ENCODE results near the gene SLC16A5. TPM values are rescaled to one million over a fixed set of nuclear protein-coding genes. Genes with fewer than 3 reads are reported as not detected.

Gene SLC16A5
- total RNA-seq, 2 donors from 2014 or later: 28.8 to 54.0 TPM

- Mint-ChIP-seq H3K4me1 (peaks cover 10% of the 10 kb centered on the region), H3K27me3 (ENCODE audit: insufficient read depth) (no peaks in the 10 kb centered on the region), H3K27ac (peak overlapping the region; percentile 56), H3K36me3 (ENCODE audit: low read depth) (peaks cover 68% of the 10 kb centered on the region), H3K9me3 (no peaks in the 10 kb centered on the region), H3K4me3 (no peak overlapping the region)
- no peak overlapping the region for H3K9ac ChIP-seq (ENCODE audit: extremely low read depth, low read length, poor library complexity, severe bottlenecking)
- H3K27ac ChIP-seq (ENCODE audit: low read depth, low read length): no peak overlapping the region
- H3K4me3 ChIP-seq (ENCODE audit: low read length): no peak overlapping the region
- DNase-seq: no peak
- no peaks in the 10 kb centered on the region for H3K27me3 ChIP-seq (ENCODE audit: control insufficient read depth, insufficient read depth, low read length, poor library complexity, severe bottlenecking)
- peak; percentile 67 for TF ChIP-seq CTCF (conservative IDR thresholded peaks at IDR 0.05)
- 89% methylated on average over 21 to 25 of the region's 25 CpGs for WGBS, 2 experiments (ENCODE audit: insufficient coverage in 1 of 2, insufficient read length in 1 of 2)
- H3K36me3 ChIP-seq (ENCODE audit: control insufficient read depth, insufficient read depth, low read length): peaks cover 80% of the 10 kb centered on the region
- H3K9me3 ChIP-seq (ENCODE audit: control insufficient read depth, low read length): no peaks in the 10 kb centered on the region
- peaks cover 8% of the 10 kb centered on the region for H3K4me1 ChIP-seq (ENCODE audit: control insufficient read depth, insufficient read depth, low read length)
Measured at GRCh38 chr17:75059369-75060345, 28.1 kb upstream of the SLC16A5 start.

DNA sequence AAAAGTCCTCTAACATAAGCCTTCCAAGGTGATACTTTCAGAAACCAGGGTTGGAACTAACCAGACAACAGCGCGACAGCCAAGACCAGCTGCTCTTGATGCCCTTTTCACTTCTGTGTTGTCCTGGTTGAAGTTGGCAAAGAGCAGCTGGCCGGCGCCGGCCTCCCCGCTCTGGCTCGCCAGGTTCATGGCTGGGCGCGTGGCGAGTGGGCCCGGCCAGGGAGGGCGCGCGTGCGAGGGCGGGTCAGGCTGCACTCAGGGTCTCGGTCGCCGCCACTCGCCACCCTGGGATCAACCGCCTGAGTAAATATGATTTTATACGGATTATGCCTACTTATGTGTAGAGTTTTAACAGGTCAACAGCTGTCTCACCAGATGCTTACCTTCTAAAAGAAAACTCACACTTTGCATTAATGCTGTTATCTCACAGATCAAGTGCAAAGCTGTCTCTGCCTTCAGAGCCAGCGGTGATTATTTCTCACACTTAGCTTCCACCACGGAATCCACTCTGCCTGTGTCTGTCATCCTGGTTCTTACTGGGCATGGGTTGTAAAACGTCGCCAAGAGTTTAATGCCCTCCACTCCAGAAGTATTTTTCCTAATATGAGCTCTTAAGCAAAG, 27.2 kb upstream of the SLC16A5 start:
- Histone ChIP-seq H3K4me1 (ENCODE audit: control insufficient read depth, insufficient read depth, low read length) (peaks cover 8% of the 10 kb centered on the region), H3K27me3 (ENCODE audit: control insufficient read depth, insufficient read depth, low read length, poor library complexity, severe bottlenecking) (no peaks in the 10 kb centered on the region), H3K36me3 (ENCODE audit: control insufficient read depth, insufficient read depth, low read length) (peaks cover 77% of the 10 kb centered on the region), H3K4me3 (ENCODE audit: low read length) (no peak overlapping the region), H3K9ac (ENCODE audit: extremely low read depth, low read length, poor library complexity, severe bottlenecking) (no peak overlapping the region), H3K9me3 (ENCODE audit: control insufficient read depth, low read length) (no peaks in the 10 kb centered on the region), H3K27ac (ENCODE audit: low read depth, low read length) (no peak overlapping the region)
- no peaks in the 10 kb centered on the region for H3K9me3 Mint-ChIP-seq
- DNase-seq: no peak
- H3K27ac Mint-ChIP-seq: no peak overlapping the region
- WGBS, 2 experiments (ENCODE audit: insufficient coverage in 1 of 2, insufficient read length in 1 of 2): 89 to 92% methylated on average over 7 to 26 of the region's 26 CpGs
- peaks cover 10% of the 10 kb centered on the region for H3K4me1 Mint-ChIP-seq
- no peak overlapping the region for H3K4me3 Mint-ChIP-seq
- peaks cover 70% of the 10 kb centered on the region for H3K36me3 Mint-ChIP-seq (ENCODE audit: low read depth)
- H3K27me3 Mint-ChIP-seq (ENCODE audit: insufficient read depth): no peaks in the 10 kb centered on the region
- TF ChIP-seq CTCF (conservative IDR thresholded peaks at IDR 0.05): no peak

DNA sequence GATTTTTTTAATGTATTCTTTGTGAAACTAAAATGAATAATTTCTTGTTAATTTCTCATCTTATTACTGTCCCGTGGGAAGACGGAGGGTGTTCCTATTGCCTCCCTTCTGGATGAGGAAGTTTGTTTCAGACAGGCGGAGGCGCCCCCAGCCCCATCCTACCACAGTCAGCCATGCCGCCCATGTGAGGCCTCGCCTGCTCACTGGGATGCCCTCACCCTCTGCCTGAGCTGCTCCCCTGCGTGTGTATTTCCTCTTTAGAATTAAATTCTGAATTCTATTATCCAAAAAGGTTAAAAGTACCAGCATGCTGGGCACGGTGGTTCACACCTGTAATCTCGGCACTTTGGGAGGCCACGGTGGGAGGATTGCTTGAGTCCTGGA, 26.7 kb upstream of the SLC16A5 start:
- Histone ChIP-seq H3K4me1 (ENCODE audit: control insufficient read depth, insufficient read depth, low read length) (peaks cover 8% of the 10 kb centered on the region), H3K36me3 (ENCODE audit: control insufficient read depth, insufficient read depth, low read length) (peaks cover 73% of the 10 kb centered on the region), H3K27ac (ENCODE audit: low read depth, low read length) (no peak overlapping the region), H3K4me3 (ENCODE audit: low read length) (no peak overlapping the region), H3K9ac (ENCODE audit: extremely low read depth, low read length, poor library complexity, severe bottlenecking) (no peak overlapping the region), H3K27me3 (ENCODE audit: control insufficient read depth, insufficient read depth, low read length, poor library complexity, severe bottlenecking) (no peaks in the 10 kb centered on the region), H3K9me3 (ENCODE audit: control insufficient read depth, low read length) (no peaks in the 10 kb centered on the region)
- H3K36me3 Mint-ChIP-seq (ENCODE audit: low read depth): peaks cover 69% of the 10 kb centered on the region
- H3K9me3 Mint-ChIP-seq: no peaks in the 10 kb centered on the region
- no peak for DNase-seq
- no peak for TF ChIP-seq CTCF (conservative IDR thresholded peaks at IDR 0.05)
- H3K27me3 Mint-ChIP-seq (ENCODE audit: insufficient read depth): no peaks in the 10 kb centered on the region
- H3K4me1 Mint-ChIP-seq: peaks cover 13% of the 10 kb centered on the region
- WGBS, 2 experiments (ENCODE audit: insufficient coverage in 1 of 2, insufficient read length in 1 of 2): 90 to 95% methylated on average over 10 of the region's 10 CpGs
- no peak overlapping the region for H3K4me3 Mint-ChIP-seq
- no peak overlapping the region for H3K27ac Mint-ChIP-seq

Measured in endodermal cell (in vitro differentiated cells).